Measurements from ENCODE around the gene TSPO2. TPM values are rescaled to one million over a fixed set of nuclear protein-coding genes. Genes with fewer than 3 reads are reported as not detected.

The TSPO2 gene
- total RNA-seq, 1 experiment from 2014 or later = not detected

DNA sequence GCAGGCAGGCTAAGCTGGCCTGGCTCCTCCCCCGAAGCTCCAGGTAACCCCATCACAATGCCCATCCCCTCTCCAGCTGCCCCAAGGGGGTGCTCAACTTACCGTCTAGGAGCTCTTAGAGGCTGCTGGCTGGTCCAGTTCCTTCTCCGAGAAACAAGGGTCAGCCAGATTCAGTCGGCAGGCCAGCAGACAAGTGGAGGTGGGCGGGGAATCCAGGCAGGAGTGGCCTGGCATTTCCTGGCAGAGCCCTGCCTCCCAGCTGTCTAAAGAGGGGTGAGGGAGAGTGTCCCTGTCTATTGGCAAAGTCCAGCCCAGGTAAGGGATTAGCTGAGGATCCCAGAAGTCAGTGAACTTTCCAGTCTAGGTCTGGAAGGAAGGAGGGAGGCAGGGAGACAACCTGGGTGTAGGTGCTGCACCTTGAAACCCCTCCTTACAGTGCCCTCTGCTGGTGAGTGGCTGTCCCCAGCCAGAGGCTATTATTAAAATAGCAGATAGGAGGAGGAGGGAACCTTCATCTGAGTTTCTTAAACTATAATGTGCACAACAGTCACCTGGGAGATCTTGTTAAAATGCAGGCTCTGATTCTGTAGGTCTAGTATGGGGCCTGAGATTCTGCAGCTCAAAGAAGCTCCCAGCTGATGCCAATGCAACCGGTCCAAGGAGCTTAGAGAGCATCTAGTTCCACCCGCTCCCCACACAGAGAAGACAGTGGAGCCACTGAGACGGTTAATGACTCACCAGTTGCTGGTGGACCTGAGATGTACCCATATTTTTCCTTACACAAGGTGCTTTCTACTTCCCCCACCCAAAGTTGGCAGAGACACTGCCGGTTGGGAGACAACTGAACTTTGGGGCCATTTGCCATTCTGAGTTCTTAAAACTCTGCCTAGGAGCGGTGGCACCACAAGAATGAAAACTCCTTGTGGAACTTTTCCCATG, 2.9 kb upstream of the TSPO2 start, which contains the start of gene UNC5CL:
UNC5CL (minus strand) TSS at position 162 of the 939 bp plus-strand sequence. CDS start 4,147 bp downstream, outside the sequence.
- intact Hi-C loops (cut with micrococcal nuclease) = loop anchor here (1.0 kb wide), 1 partner anchor 33 kb away; no protein-coding TSS in a partner anchor
- ChIA-PET CTCF (interaction anchor here (0.6 to 5.5 kb wide), 21 partner anchors 10 to 1827 kb away, joined by 3 to 43 read pairs (median 5); partner anchors contain the start of gene NFYA), POLR2A (interaction anchor here (0.7 to 1.0 kb wide), 3 partner anchors 16 to 31 kb away, joined by 3 to 5 read pairs (median 3); no protein-coding TSS in a partner anchor)
- Mint-ChIP-seq H3K36me3 (ENCODE audit: insufficient read depth, unreplicated experiment) (no peaks in the 10 kb centered on the region), H3K27ac (ENCODE audit: low read depth, unreplicated experiment) (peak within 1 kb of the TSS; percentile 85), H3K27me3 (ENCODE audit: insufficient read depth, unreplicated experiment) (no peaks in the 10 kb centered on the region), H3K4me1 (ENCODE audit: insufficient read depth, unreplicated experiment) (peaks cover 43% of the 10 kb centered on the region), H3K4me3 (ENCODE audit: unreplicated experiment) (no peak within 1 kb of the TSS), H3K9me3 (ENCODE audit: unreplicated experiment) (no peaks in the 10 kb centered on the region)
- peak; percentile 76 for DNase-seq (ENCODE audit: unreplicated experiment)
- no TSS peak for BruUV-seq (replicated peaks)
- TF ChIP-seq, protein P1, sequence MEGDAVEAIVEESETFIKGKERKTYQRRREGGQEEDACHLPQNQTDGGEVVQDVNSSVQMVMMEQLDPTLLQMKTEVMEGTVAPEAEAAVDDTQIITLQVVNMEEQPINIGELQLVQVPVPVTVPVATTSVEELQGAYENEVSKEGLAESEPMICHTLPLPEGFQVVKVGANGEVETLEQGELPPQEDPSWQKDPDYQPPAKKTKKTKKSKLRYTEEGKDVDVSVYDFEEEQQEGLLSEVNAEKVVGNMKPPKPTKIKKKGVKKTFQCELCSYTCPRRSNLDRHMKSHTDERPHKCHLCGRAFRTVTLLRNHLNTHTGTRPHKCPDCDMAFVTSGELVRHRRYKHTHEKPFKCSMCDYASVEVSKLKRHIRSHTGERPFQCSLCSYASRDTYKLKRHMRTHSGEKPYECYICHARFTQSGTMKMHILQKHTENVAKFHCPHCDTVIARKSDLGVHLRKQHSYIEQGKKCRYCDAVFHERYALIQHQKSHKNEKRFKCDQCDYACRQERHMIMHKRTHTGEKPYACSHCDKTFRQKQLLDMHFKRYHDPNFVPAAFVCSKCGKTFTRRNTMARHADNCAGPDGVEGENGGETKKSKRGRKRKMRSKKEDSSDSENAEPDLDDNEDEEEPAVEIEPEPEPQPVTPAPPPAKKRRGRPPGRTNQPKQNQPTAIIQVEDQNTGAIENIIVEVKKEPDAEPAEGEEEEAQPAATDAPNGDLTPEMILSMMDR (IDR thresholded peaks at IDR 0.05; ENCODE audit: unreplicated experiment) = peak; percentile 66

DNA sequence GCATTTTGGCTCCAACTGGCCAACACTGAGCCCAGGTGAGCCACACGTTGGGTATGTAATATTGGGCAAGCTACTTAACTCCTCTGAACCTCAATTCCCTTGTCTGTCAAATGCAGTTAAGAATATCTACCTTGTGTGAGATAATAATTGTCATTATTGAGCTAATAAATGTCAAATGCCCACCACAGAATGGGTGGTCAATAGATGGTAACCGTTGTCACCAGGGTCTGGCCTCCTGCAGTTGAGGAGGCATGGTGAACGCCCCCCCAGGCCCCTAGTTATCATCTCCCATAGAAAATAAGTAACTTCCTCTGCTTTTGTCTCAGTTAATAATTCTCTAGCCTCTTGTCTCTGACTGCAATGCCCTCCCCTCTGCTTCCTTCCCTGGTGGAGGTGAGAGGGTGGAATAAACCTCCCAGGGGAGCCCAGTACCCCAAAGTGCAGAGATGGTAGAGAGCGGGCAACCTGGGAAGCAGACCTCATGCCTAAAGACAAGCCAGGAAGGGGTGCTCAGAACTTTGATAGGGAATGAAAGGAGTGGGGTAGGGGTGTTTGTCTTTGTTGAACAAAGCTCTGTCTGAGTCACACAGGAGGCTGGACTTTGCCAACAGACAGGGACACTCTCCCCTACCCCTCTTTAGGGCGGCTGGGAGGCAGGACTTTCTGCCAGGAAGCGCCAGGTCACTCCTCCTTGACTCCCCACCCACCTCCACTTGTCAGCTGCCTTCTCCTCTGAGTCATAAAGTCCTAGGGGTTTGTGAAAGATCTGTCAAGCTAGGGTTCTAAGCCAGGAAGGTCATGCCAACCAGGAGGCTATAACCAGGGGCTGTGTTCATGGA, 1.9 kb upstream of the TSPO2 start:
- BruUV-seq (replicated peaks) = no TSS peak
- Mint-ChIP-seq H3K9me3 (ENCODE audit: unreplicated experiment) (no peaks in the 10 kb centered on the region), H3K27me3 (ENCODE audit: insufficient read depth, unreplicated experiment) (no peaks in the 10 kb centered on the region), H3K4me3 (ENCODE audit: unreplicated experiment) (no peak overlapping the region), H3K4me1 (ENCODE audit: insufficient read depth, unreplicated experiment) (peaks cover 43% of the 10 kb centered on the region), H3K36me3 (ENCODE audit: insufficient read depth, unreplicated experiment) (no peaks in the 10 kb centered on the region), H3K27ac (ENCODE audit: low read depth, unreplicated experiment) (peak overlapping the region; percentile 85)
- intact Hi-C loops (cut with micrococcal nuclease) = no loop called here
- CTCF ChIA-PET = interaction anchor here (0.6 to 5.5 kb wide), 14 partner anchors 9 to 1692 kb away, joined by 3 to 43 read pairs (median 6); no protein-coding TSS in a partner anchor
- peak; percentile 83 for DNase-seq (ENCODE audit: unreplicated experiment)
- TF ChIP-seq, protein P1 (IDR thresholded peaks at IDR 0.05; ENCODE audit: unreplicated experiment) = no peak
- POLR2A ChIA-PET = interaction anchor here (0.7 to 1.1 kb wide), 5 partner anchors 15 to 35 kb away, joined by 3 read pairs; partner anchors contain the start of gene NFYA

DNA sequence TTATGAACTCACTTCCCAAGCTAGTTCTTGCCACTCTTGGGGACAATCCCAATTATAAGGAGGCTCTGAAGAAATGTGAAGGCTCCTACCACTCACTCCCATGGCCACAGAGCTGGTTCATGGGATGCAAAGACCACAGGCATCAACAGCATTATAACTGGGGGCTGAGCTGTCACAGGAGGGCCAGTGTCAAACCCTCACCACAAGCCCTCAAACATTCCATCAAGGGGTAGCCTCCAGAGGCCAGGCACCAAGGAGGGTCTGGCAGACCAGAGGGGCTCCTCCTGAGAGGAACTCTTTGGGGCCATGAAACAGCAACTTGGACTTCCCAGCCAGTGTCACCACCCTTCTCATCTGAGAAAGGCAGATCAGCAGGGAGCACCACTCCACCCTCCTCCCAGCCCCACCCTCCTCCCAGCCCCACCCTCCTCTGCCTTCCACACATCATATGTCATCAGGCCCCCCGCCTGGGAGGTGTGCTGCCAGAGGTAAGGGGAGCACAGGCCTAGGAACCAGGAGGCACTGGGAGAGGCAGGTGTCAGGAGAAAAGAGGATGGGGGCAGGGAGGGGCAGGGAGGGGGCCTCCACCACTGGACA, 1.2 kb upstream of the TSPO2 start:
- peaks cover 37% of the 10 kb centered on the region for H3K4me1 Mint-ChIP-seq (ENCODE audit: insufficient read depth, unreplicated experiment)

More for the DNA sequence above, 1.2 kb upstream of the TSPO2 start:
- no TSS peak for BruUV-seq (replicated peaks)
- Mint-ChIP-seq H3K36me3 (ENCODE audit: insufficient read depth, unreplicated experiment) (no peaks in the 10 kb centered on the region), H3K27ac (ENCODE audit: low read depth, unreplicated experiment) (peak overlapping the region; percentile 85), H3K4me3 (ENCODE audit: unreplicated experiment) (no peak overlapping the region), H3K27me3 (ENCODE audit: insufficient read depth, unreplicated experiment) (no peaks in the 10 kb centered on the region), H3K9me3 (ENCODE audit: unreplicated experiment) (no peaks in the 10 kb centered on the region)
- intact Hi-C loops (cut with micrococcal nuclease) = no loop called here
- ChIA-PET POLR2A (interaction anchor here (0.7 to 1.1 kb wide), 3 partner anchors 16 to 34 kb away, joined by 3 read pairs; partner anchors contain the start of gene NFYA), CTCF (interaction anchor here (0.5 to 5.5 kb wide), 9 partner anchors 8 to 1693 kb away, joined by 3 to 43 read pairs (median 6); no protein-coding TSS in a partner anchor)
- TF ChIP-seq, protein P1 (IDR thresholded peaks at IDR 0.05; ENCODE audit: unreplicated experiment) = no peak
- DNase-seq (ENCODE audit: unreplicated experiment) = no peak
